CMK (cell line): ENCODE measurements around the gene ACIN1.

Experiments used
- DNase-seq: peaks from one replicate; pipeline ENCODE4 v3.0.0-alpha.2; 2010; ENCODE audit warnings: low read depth

The ACIN1 gene

GRCh38 chr14:23079716-23080115 lies 15.2 kb downstream of the ACIN1 start:
- DNase-seq = no peak

DNA sequence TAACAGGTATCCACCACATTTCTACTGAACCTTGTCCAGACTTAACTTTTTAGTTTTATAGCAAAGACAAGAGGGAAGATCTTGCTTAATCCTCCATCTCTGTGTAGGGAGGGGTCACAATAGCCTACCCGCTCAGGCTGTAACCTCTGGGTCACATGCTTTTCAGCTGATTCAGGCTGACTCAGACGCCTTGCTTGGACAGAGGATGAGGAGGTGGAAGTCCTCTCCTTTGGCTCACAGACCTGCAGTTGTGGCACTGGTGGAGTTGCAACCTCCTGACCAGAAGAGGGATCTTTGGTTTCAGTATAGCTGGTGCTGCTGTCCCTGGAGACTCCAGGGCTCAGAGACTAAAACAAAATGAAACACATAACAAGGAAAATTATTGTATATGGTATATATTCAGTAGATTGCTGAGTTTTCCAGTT lies 16.2 kb downstream of the ACIN1 start:
- no peak for DNase-seq

GRCh38 chr14:23077962-23078361 lies 17.0 kb downstream of the ACIN1 start:
- no peak for DNase-seq

- no peak for DNase-seq
Observed at GRCh38 chr14:23076785-23077408, 18.0 kb downstream of the ACIN1 start.

DNA sequence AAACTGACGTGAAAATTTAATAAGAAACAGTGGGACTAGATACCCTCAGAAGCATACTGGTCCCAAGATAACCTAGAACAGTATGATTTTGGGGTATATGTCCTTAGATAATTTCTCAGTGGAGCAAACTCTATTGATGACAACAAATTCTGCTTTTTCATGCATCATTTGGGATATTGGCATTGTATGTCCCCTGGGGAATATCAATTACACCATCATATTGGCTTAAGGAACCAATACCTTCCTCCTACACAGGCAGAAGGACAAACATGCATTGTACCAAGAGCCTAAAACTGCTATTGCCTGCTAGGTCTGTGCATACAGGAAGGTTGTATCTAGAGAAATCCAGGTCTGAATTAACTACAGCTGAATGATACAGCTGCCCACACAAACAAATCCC lies 20.0 kb downstream of the ACIN1 start:
- no peak for DNase-seq

DNA sequence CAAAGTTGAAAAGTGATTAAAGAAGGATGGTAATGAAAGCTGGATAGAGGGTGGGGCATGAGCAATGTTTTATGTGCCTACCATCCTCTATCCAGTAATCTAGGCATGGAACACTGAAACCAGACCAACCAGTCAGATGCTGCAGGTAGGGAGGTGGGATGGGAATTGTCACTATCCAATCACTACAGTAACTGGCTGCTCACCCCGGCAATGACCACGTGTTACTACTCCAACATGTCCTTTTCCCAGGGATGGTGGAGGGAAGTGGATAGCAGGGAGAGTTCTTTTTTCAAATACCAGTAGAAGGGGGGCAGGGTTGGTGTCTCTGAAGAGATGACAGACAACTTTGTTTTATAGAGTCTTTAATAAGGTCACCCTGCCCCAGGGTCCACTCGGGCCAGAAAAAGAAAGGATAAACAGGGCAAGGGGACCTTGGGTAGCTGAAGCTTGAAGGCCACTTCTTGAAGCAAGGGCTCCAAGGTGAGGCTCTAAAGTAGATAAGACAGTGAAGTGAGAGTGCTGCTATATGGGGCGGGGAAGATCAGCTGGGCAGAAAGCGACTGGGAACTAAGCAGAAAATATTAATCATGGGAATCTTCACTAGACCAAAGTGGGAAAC lies 22.9 kb downstream of the ACIN1 start:
- DNase-seq = no peak

DNA sequence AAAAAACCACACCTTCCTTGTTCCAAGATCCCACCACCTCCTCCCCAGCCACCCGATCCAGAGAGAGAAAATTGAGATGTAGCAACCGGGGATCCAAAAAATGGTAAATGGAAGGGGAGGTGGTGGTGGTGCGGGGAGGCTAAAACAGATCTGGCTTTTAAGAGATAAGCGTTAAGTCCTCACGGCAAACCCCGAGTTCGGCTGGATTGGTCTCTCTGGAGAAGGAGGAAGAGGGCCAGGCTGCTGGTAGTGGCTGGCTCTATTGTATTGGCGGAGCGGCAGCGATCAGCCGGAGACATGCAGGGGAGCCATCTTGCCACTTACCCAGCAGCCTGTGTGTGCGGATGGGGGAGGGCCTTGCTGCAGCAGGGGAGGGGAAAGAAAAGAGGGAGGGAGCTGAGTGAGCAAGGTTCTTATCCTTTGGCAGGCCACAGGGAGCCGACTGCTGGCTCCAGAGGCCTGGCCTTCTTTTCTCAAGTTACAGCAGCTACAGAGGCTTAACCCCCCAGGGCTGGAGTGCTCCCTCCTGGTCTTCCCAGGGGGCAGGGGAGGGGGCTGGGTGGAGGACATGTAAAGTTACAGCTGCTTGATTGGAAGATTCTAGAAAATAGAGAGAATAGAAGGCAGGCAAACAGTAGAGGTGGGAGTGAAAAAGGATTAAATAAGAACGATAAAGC lies 23.6 kb downstream of the ACIN1 start:
- peak; percentile 59 for DNase-seq

DNA sequence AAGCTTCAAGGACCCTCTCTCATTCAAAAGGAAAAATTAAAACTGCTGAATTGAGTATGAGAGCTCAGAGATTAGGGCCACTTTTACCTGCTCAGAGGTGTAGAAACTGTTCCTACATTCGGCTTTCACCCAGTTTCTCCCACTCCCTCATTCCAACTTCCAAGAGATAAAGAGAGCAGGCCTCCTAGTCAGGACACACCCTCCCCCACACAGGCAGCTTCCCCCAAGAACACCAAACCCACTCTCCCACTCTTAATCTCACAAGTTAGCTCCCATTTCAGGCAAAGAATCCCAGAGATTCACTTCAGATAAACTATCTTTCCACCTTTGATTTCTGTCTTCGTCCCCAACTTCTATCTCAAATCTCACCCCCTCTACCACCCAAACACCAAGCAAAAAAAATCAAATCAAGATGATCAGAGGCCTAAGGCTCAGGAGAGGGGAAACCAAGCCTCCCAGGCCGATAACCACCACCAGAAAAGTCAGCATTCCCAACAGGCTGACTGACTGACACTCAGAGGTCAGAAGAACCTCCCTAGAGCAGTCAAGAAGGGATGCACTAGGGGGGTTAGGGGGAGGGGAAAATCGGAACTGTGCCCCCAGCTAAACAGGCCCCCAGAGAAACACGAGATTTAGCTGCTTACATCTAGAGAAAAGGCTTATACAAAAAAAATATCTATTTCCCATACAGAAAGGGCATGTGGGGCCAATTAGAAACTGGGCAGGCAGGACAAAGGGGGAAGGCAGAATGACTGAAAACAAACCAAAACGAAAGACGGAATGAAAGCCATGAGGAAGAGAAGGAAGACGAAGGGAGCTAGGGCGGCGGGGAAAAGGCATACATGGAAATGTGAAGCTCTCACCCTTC lies 24.4 kb downstream of the ACIN1 start:
- DNase-seq = no peak

DNA sequence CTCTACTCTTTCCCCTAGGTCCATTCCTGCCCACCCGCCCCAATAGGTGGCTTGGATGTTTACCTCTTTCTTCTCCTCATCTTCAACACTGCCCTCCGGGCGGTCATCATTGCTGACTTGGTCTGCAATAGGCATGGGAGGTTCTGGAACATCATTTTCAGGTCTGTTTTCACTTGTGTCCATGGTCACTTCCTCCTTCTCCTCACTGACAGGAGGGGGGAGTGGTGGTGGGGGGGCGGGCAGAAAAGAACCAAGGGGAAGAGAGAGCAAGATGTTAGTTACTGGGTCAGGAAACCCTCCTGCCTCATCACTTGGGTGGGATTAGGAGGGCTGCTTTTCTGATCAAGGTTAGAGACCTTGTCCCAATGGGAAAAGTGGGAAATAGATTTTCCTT lies 25.5 kb downstream of the ACIN1 start:
- no peak for DNase-seq

DNA sequence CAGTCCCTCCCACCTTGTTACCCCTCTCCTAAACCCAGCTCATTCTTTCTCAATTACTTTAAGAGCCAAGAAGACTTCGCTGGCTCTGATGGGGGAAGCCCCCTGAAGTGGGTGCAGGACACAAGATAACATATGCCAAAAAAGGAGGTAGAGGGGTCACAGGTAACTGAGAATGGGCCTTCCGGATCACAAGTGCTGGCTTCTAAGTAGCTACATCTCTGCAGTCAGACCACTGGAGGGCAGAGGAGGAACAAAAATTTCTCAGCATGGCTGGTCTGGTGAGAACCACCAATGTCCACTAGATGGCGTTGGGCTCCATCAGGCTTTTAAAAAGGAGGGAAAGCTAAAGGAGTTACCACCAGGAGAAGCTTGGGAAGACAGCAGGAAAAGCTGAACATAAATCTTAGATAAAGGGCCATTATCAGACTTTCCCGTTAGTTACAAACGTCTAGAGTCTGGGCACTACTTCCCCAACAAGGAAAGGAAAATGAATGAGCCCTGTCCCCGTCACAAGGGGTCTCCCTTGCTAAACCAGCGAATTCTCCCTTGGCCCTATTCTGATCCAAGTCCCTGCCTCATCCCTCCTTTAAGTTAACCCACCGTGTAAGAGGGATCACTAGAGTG lies 26.0 kb downstream of the ACIN1 start:
- peak; percentile 51 for DNase-seq

DNA sequence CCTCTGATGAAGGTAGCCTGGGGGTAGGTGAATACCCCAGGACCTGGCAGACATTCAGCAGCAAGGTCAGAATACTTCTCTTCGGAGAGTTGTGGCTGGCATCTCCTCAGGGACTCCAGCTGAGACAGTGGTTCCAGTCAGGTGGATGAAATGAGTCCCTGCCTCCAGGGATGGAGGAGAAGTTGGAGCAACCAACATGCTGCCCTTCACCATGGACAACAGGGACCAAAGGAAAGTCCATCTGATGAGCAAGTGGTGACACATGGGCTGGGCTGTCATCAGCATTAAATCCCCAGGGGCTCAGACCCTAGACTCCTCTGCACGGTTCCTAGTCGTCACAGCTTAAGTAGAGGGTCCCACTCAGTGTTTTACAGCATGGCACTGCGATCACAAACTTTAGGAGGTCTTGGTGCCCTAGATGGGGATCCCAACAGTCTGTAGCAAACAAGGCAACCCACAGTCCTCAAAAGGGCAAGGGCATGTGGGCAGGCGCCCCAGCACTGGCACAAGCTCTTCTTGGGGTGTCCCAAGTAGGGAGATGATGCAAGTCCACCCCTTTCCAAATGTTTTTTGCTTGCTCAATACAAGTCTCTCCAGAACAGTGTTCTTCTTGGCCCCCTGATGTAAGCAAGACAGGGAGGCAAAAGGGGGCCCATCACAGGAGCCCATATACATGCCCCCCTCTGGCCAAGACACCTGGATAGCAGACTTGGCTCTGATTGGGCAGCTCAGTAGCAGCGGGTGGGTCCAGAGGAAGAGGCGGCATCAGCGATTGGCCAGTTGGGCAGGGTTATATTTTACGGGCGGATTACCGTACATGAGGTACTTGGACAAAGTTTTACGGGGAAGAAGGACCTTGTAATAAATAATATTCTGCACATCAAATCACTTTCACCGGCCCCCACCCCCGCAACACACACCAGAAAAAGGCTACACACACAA lies 26.8 kb downstream of the ACIN1 start:
- no peak for DNase-seq

- DNase-seq = no peak
Observed at GRCh38 chr14:23066855-23067744, 27.8 kb downstream of the ACIN1 start.

- DNase-seq = no peak
Observed at GRCh38 chr14:23066368-23066767, 28.6 kb downstream of the ACIN1 start.

DNA sequence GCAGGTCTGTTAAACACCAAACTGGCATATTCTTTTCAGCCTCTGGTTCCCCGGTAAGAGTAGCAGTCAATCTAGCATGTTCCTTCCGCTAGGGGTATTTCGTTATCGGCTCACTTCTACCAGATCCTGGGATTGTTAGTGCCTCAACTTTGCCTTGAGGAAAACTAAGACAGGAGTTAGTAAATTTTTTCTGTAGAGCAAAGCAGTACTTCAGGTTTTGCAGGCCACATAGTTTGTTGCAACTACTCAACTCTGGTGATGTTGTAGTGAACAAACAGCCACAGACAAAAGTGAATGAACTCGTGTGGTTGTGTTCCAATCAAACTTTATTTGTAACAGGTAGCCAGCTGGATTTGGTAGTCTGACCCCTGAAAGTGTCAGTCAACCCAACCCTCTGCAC lies 31.3 kb downstream of the ACIN1 start:
- DNase-seq = no peak

DNA sequence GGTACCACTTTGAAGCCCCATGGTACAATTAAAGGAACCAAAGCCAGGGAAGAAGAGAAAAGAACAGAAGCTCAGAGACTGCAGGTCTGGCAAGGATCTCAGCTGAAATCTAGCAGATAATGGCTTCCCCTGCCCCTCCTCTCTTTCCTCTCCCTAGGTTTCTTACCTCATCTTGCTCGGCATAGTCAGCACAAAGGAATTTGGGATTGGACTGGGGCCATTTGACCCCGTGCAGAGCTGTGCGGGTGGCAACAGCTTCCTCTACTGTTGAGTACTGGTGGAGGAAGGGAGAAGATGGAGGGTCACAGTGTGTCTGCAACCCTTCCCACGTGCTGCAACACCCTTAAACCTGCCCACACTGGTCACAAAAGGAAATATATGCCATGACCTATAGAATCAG lies 32.9 kb downstream of the ACIN1 start:
- DNase-seq = no peak

DNA sequence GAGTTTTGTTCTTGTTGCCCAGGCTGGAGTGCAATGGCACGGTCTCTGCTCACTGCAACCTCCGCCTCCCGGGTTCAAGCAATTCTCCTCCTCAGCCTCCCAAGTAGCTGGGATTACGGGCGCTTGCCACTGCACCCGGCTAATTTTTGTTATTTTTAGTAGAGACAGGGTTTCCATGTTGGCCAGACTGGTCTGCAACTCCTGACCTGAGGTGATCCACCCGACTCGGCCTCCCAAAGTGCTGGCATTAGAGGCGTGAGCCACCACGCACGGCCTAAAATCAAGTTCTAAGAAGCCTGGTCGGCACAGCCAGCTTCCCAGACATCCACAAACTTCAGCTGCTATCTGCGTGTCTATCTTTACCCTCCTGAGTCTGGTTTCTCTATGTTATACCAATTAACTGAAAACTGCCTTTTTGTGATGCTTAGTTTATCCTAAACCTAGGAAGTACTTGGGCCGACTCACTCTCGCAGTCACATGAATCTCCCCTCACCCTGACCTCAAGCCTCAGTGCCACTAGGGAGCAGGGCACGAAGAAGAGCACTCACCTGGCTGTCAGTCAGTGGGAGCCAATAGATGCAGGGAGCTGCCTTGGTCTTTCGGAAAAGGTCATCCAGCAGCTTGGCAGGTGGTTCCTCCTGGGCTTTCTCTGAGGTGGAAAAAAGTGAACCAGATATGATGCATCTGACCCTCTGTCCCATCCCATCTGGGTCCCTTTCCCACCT lies 34.2 kb downstream of the ACIN1 start:
- DNase-seq = no peak

GRCh38 chr14:23058654-23059504 lies 36.1 kb downstream of the ACIN1 start:
- DNase-seq = no peak
